Upper lobe of right lung (tissue), 1 donor: ENCODE results near the gene CD300LG. TPM values are rescaled to one million over a fixed set of nuclear protein-coding genes. Genes with fewer than 3 reads are reported as not detected.

Experiments
- ATAC-seq: fragments of 200-7000 bp; cut with Tn5 transposase; one replicate; pipeline ENCODE4 v1.9.1; 2020; ENCODE audit warnings: mild to moderate bottlenecking, moderate library complexity
- DNase-seq: peaks from one replicate; pipeline ENCODE4 v3.0.0-alpha.2; 2020
- H3K27ac ChIP-seq: fragments of 200-600 bp; one replicate; pipeline ENCODE4 v1.8.0; 2022
- H3K27me3 ChIP-seq: fragments of 200-600 bp; one replicate; pipeline ENCODE4 v1.8.0; 2022; ENCODE audit warnings: mild to moderate bottlenecking
- H3K36me3 ChIP-seq: fragments of 200-600 bp; one replicate; pipeline ENCODE4 v1.8.0; 2022
- H3K4me1 ChIP-seq: fragments of 200-600 bp; one replicate; pipeline ENCODE4 v1.8.0; 2022
- H3K4me3 ChIP-seq: fragments of 200-600 bp; one replicate; pipeline ENCODE4 v1.8.0; 2022; ENCODE audit warnings: mild to moderate bottlenecking
- H3K9me3 ChIP-seq: fragments of 200-600 bp; one replicate; pipeline ENCODE4 v1.8.0; 2022
- CTCF ChIP-seq: fragments of 200-600 bp; IDR thresholded peaks from one replicate; pipeline ENCODE4 v1.8.0; 2022; ENCODE audit warnings: antibody characterized with exemption
- intact Hi-C: fragments of 100-400 bp; cut with DNase I; formaldehyde crosslinking; loops from one replicate; pipeline ENCODE4 v1.11.0; 2022
- total RNA-seq: library from RNA; stranded (reverse); fragmentation: NEBNext Ultra II Directional; extraction: Animal tissue kit (Norgen Biotek cat#: 25700); gene quantifications from one replicate; pipeline ENCODE4 v1.2.1, GENCODE V29; 2021
- donor health status: DM: no; HTN: yes; CAD: no; lungs with severe emphysema.

Gene CD300LG
- total RNA-seq, 1 donor from 2014 or later = 0.81 TPM

GRCh38 chr17:43823350-43824084, 23.5 kb upstream of the CD300LG start:
- no peak for TF ChIP-seq CTCF
- no peaks in the 10 kb centered on the region for H3K9me3 ChIP-seq
- peak; percentile 79 for DNase-seq
- H3K4me3 ChIP-seq = no peak overlapping the region
- H3K27ac ChIP-seq = no peak overlapping the region
- peak; percentile 79 for ATAC-seq
- no peaks in the 10 kb centered on the region for H3K27me3 ChIP-seq
- peaks cover 3% of the 10 kb centered on the region for H3K4me1 ChIP-seq
- intact Hi-C loops = no loop called here
- H3K36me3 ChIP-seq = no peaks in the 10 kb centered on the region

GRCh38 chr17:43825567-43825966, 21.4 kb upstream of the CD300LG start:
- no peak for ATAC-seq
- Histone ChIP-seq H3K27ac (no peak overlapping the region), H3K4me1 (peaks cover 6% of the 10 kb centered on the region), H3K9me3 (no peaks in the 10 kb centered on the region), H3K36me3 (no peaks in the 10 kb centered on the region), H3K27me3 (no peaks in the 10 kb centered on the region), H3K4me3 (no peak overlapping the region)
- intact Hi-C loops = no loop called here
- TF ChIP-seq CTCF = no peak
- peak; percentile 55 for DNase-seq

DNA sequence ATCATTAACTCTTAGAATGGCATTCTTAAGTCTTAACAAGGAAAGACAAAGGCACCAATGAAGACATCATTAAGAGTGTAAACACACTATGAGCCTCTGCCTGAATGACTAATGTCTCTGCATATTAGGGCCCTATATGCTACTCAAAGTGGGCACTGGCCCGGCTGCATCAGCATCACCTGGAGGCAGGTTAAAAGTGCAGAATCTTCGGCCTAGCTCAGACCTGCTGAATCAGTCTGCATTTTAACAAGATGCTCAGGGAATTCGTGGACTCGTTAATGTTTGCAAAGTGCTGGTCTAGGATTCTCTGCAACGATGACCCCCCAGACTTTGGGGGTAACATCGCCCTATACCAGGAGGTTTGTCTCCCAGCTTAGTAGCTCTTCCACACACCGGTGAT, 20.8 kb upstream of the CD300LG start:
- TF ChIP-seq CTCF = no peak
- DNase-seq (peak; percentile 10), ATAC-seq (no peak)
- Histone ChIP-seq H3K27ac (no peak overlapping the region), H3K36me3 (no peaks in the 10 kb centered on the region), H3K4me1 (peaks cover 12% of the 10 kb centered on the region), H3K9me3 (no peaks in the 10 kb centered on the region), H3K4me3 (no peak overlapping the region), H3K27me3 (no peaks in the 10 kb centered on the region)
- intact Hi-C loops = no loop called here

DNA sequence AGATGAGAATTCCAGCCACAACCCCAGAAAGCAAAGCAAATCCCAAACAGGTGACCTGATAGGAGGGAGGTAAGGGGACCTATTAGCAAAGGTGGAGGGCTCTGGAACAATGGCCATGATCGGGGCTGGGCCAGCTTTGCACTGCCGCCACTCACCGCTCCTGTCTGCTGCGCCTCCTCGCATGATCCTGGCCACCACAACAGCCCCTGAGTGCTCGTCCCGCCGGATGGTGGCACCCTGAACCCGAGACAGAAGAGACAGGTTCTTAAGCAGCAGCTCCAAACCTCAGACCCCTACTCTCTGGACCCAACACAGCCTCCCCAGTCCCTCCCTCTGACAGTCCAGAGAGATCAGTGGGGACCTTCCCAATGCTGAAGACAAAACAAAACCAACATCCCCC, 19.4 kb upstream of the CD300LG start:
- Histone ChIP-seq H3K27me3 (no peaks in the 10 kb centered on the region), H3K36me3 (no peaks in the 10 kb centered on the region), H3K9me3 (no peaks in the 10 kb centered on the region), H3K4me1 (peaks cover 23% of the 10 kb centered on the region), H3K4me3 (no peak overlapping the region), H3K27ac (no peak overlapping the region)
- ATAC-seq (no peak), DNase-seq (no peak)
- no peak for TF ChIP-seq CTCF
- intact Hi-C loops = no loop called here

DNA sequence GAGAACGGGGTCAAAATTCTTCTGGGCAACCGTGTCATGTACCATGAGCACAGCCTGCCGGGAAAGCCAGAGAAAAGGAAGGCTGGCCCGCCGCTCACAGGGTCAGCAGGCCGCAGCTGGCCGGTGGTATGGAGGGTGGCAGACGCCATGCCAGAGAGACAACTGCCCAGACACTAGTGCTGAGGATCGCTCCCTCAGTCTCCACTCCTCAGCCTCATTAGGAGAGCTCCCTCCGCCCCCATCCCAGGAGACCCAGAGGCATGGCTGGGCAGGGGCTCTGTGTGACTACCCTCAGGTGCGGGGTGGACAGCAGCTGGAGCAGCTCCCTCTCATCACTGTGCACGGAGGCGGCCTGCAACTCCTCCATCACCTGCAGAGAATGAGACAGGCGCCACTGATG, 17.2 kb upstream of the CD300LG start:
- Histone ChIP-seq H3K27ac (no peak overlapping the region), H3K9me3 (no peaks in the 10 kb centered on the region), H3K4me1 (peaks cover 25% of the 10 kb centered on the region), H3K27me3 (no peaks in the 10 kb centered on the region), H3K36me3 (no peaks in the 10 kb centered on the region), H3K4me3 (no peak overlapping the region)
- TF ChIP-seq CTCF = no peak
- no peak for DNase-seq
- intact Hi-C loops = no loop called here
- ATAC-seq = no peak
